Duodenal mucosa (tissue), 2 donors: ENCODE measurements around the gene RB1.

Experiments
- H3K27ac ChIP-seq: one replicate; pipeline ENCODE4 v1.7.0; 2013; ENCODE audit warnings: low read depth, low read length
- H3K27me3 ChIP-seq, 2 donors: one replicate each; pipeline ENCODE4 v1.7.0; 2013; ENCODE audit warnings: low read length in 2 of 2, control low read depth in 1 of 2; ENCODE audit not compliant: insufficient read depth in 2 of 2, control insufficient read depth in 1 of 2
- H3K36me3 ChIP-seq, 2 donors: one replicate each; pipeline ENCODE4 v1.7.0; 2013; ENCODE audit warnings: low read length in 2 of 2, control low read depth in 1 of 2; ENCODE audit not compliant: insufficient read depth in 2 of 2, control insufficient read depth in 1 of 2
- H3K4me1 ChIP-seq, 2 donors: one replicate each; pipeline ENCODE4 v1.7.0; 2013; ENCODE audit warnings: low read length in 2 of 2, control low read depth in 1 of 2; ENCODE audit not compliant: insufficient read depth in 2 of 2, control insufficient read depth in 1 of 2
- H3K4me3 ChIP-seq, 2 donors: one replicate each; pipeline ENCODE4 v1.7.0; 2013; ENCODE audit warnings: low read length in 2 of 2, low read depth in 1 of 2
- H3K9ac ChIP-seq, 2 donors: one replicate each; pipeline ENCODE4 v1.7.0; 2013; ENCODE audit warnings: low read length in 2 of 2, low read depth in 1 of 2
- H3K9me3 ChIP-seq, 2 donors: one replicate each; pipeline ENCODE4 v1.7.0; 2013; ENCODE audit warnings: low read length in 2 of 2, control low read depth in 1 of 2; ENCODE audit not compliant: control insufficient read depth in 1 of 2

RB1 gene

DNA sequence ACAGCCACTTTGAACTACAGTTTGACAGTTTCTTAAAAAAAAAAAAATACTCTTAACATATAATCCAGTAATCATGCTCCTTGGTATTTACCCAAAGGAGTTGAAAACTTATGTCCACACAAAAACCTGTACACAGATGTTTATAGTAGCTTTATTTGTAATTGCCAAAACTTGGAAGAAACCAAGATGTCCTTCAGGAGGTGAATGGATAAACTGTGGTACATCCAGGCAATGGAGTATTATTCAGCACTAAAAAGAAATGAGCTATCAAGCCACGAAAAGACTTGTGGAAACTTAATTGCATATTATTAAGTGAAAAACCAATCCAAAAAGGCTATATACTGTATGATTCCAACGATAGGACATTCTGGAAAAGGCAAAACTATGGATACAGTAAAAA lies 184.4 kb downstream of the RB1 start:
- Histone ChIP-seq H3K9ac (no peak overlapping the region), H3K36me3 (peaks cover 4 to 5% of the 10 kb centered on the region in 2 donors), H3K4me3 (no peak overlapping the region), H3K4me1 (peaks cover 5 to 10% of the 10 kb centered on the region in 2 donors), H3K9me3 (no peaks in the 10 kb centered on the region), H3K27me3 (no peaks in the 10 kb centered on the region), H3K27ac (no peak overlapping the region)

DNA sequence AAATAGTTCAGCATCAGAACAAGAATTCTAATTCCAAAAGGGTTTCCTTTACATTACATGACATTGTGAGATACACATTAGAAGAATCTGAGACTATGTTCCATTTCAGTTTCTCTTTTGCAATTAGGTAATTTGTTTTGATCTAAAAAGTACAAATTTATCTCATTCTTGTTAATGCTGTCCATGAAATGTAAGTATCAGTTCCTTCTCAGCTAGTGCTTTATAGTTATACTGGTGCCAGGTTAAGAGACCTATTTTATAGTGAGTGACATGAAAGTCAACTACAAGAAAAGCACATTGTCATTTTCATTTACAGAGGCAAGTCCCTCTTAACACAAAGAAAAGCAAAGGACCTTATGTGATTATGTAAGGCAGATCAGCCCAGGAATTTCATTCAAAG lies 185.4 kb downstream of the RB1 start:
- Histone ChIP-seq H3K9me3 (no peaks in the 10 kb centered on the region), H3K9ac (no peak overlapping the region), H3K27ac (no peak overlapping the region), H3K36me3 (peaks cover 4 to 5% of the 10 kb centered on the region in 2 donors), H3K4me1 (peaks cover 10 to 12% of the 10 kb centered on the region in 2 donors), H3K4me3 (no peak overlapping the region), H3K27me3 (no peaks in the 10 kb centered on the region)

GRCh38 chr13:48489666-48490065 lies 186.1 kb downstream of the RB1 start:
- Histone ChIP-seq H3K27me3 (no peaks in the 10 kb centered on the region), H3K9me3 (no peaks in the 10 kb centered on the region), H3K27ac (no peak overlapping the region), H3K36me3 (peaks cover 4 to 5% of the 10 kb centered on the region in 2 donors), H3K9ac (no peak overlapping the region), H3K4me3 (no peak overlapping the region), H3K4me1 (peaks cover 10 to 12% of the 10 kb centered on the region in 2 donors)

GRCh38 chr13:48490241-48490640 lies 186.7 kb downstream of the RB1 start:
- Histone ChIP-seq H3K9me3 (no peaks in the 10 kb centered on the region), H3K27me3 (no peaks in the 10 kb centered on the region), H3K27ac (no peak overlapping the region), H3K36me3 (peaks cover 4 to 5% of the 10 kb centered on the region in 2 donors), H3K9ac (no peak overlapping the region), H3K4me3 (no peak overlapping the region), H3K4me1 (peaks cover 10 to 12% of the 10 kb centered on the region in 2 donors)

GRCh38 chr13:48491423-48492095 lies 188.0 kb downstream of the RB1 start:
- Histone ChIP-seq H3K4me3 (peak overlapping the region; percentile 17 to 44), H3K27me3 (no peaks in the 10 kb centered on the region), H3K36me3 (peaks cover 4 to 5% of the 10 kb centered on the region in 2 donors), H3K4me1 (peaks cover 10 to 12% of the 10 kb centered on the region in 2 donors), H3K9me3 (no peaks in the 10 kb centered on the region), H3K27ac (peak overlapping the region; percentile 3), H3K9ac (peak overlapping the region; percentile 1 to 30)

DNA sequence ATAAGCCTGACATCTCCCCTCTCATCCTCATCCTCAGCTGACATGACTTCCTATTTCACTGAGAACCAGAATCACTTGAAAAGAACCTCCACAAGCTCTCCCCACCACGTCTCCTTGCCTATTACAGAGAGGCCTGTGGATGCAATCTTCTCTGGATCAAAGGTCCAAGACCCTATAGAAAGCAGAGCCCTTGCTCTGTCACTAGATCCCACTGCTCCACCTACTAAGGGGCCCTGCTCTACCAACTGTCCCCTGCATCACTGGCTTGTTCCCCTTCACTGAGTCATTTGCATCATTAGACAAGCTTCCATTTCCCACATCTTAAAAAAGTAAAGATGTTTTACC lies 188.5 kb downstream of the RB1 start:
- Histone ChIP-seq H3K9me3 (no peaks in the 10 kb centered on the region), H3K4me1 (peaks cover 10 to 12% of the 10 kb centered on the region in 2 donors), H3K9ac (peak overlapping the region; percentile 1 to 30), H3K27ac (peak overlapping the region; percentile 36), H3K27me3 (no peaks in the 10 kb centered on the region), H3K36me3 (peaks cover 4 to 5% of the 10 kb centered on the region in 2 donors), H3K4me3 (peak overlapping the region; percentile 17 to 44)

DNA sequence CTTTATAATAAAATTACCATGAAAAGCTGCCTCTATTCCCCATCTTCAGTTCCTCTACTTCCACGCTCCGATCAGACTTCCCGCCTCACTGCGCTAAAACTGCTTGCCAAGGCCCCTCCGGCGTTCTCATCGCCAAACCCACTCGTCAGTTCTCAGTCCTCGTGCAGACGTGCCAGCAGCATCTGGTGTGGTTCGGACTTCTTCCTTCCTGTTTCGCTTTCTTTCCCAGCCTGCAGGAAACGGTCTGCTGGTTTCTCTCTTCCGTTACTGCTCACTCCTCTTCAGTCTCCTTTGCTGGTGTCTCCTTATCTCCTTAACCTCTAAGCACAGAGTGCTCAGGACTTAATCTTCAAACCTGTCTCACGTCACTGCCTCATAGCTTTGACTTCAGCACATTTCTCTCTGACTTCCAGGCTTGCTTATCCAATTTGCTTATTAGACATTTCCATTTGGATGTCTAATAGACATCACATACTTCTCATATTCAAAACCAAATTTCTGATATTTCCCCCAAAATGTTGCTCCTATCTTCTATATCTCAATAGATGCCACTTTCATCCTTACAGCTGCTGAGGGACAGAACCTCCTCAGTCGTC lies 189.0 kb downstream of the RB1 start:
- H3K9ac ChIP-seq = peak overlapping the region; percentile 1 to 30
- peak overlapping the region; percentile 17 to 44 for H3K4me3 ChIP-seq
- H3K27me3 ChIP-seq = no peaks in the 10 kb centered on the region
- H3K4me1 ChIP-seq = peaks cover 10 to 12% of the 10 kb centered on the region in 2 donors
- H3K36me3 ChIP-seq = peaks cover 4 to 5% of the 10 kb centered on the region in 2 donors
- H3K27ac ChIP-seq = peak overlapping the region; percentile 36
- no peaks in the 10 kb centered on the region for H3K9me3 ChIP-seq

- Histone ChIP-seq H3K4me3 (peak overlapping the region in 1 of 2 donors; percentile 44), H3K27ac (peak overlapping the region; percentile 36), H3K27me3 (no peaks in the 10 kb centered on the region), H3K4me1 (peaks cover 10 to 12% of the 10 kb centered on the region in 2 donors), H3K9me3 (no peaks in the 10 kb centered on the region), H3K36me3 (peaks cover 3 to 4% of the 10 kb centered on the region in 2 donors), H3K9ac (no peak overlapping the region)
These were observed 189.7 kb downstream of the RB1 start for GRCh38 chr13:48493066-48493765.

DNA sequence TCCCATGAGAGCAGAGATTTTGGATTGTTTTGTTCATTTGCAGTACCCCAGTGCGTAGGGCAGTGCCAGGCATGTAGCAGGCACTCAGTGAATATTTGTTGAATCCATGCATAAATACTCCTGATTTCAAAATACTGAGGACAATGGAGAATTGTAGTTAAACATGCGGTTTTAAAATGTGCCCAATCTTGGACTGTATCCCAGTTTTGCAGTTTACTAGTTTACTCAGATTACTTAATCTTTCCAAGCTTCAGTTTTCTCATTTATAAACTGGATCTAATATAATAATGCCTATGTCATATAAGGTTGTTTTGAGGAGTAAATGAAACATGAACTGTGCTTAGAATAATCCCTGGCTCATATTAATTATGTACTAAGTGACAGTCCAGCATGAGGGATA lies 190.3 kb downstream of the RB1 start:
- Histone ChIP-seq H3K36me3 (peaks cover 0 to 4% of the 10 kb centered on the region in 2 donors), H3K27me3 (no peaks in the 10 kb centered on the region), H3K27ac (no peak overlapping the region), H3K9me3 (no peaks in the 10 kb centered on the region), H3K4me1 (peaks cover 10 to 12% of the 10 kb centered on the region in 2 donors), H3K4me3 (no peak overlapping the region), H3K9ac (no peak overlapping the region)

DNA sequence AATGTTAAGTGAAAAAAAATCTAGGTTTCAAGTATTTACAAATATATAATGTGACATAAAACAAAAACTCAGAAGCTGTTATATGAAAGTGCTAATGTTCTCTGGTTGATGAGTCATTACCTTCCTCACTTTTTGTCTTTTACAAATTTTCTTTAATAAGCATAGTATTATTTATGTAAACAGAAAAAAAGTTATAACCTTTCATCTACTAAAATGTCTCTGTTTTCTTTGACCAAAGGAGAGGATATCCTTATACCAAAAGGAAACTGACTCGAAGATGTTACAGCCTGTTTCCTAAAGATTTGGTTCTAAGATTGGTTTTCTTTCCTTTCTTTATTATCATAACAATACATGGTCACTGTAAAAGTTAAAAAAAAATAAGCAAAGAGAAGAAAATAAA lies 191.3 kb downstream of the RB1 start:
- no peak overlapping the region for H3K27ac ChIP-seq
- no peaks in the 10 kb centered on the region for H3K27me3 ChIP-seq

More for the DNA sequence above, 191.3 kb downstream of the RB1 start:
- Histone ChIP-seq H3K4me1 (peaks cover 10 to 12% of the 10 kb centered on the region in 2 donors), H3K9ac (no peak overlapping the region), H3K36me3 (peaks cover 0 to under 1% of the 10 kb centered on the region in 2 donors), H3K9me3 (no peaks in the 10 kb centered on the region), H3K4me3 (no peak overlapping the region)
